ENCODE measurements around the gene OR4E1.

DNA sequence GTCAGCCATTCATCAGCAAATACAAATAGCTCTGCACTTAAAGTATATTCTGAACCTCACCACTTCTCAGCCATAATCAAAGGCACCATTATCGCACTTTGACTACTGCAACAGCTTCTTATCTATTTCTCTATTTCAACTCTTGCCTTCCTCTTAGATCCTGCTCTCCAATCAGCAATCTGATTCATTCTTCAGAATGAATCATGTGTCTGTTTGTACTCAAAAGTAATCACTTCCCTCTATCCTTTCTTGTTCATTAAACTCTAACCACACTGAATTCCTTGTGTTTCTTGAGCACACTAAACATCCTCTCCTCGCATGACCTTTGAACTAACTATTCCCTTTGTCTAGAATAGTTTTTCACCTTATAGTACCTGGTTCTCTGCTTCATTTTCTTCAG is 12.8 kb upstream of the OR4E1 start:
- TF ChIP-seq, protein P1, sequence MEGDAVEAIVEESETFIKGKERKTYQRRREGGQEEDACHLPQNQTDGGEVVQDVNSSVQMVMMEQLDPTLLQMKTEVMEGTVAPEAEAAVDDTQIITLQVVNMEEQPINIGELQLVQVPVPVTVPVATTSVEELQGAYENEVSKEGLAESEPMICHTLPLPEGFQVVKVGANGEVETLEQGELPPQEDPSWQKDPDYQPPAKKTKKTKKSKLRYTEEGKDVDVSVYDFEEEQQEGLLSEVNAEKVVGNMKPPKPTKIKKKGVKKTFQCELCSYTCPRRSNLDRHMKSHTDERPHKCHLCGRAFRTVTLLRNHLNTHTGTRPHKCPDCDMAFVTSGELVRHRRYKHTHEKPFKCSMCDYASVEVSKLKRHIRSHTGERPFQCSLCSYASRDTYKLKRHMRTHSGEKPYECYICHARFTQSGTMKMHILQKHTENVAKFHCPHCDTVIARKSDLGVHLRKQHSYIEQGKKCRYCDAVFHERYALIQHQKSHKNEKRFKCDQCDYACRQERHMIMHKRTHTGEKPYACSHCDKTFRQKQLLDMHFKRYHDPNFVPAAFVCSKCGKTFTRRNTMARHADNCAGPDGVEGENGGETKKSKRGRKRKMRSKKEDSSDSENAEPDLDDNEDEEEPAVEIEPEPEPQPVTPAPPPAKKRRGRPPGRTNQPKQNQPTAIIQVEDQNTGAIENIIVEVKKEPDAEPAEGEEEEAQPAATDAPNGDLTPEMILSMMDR (IDR thresholded peaks at IDR 0.05): no peak
- no peak for TF ChIP-seq EZH2 (IDR thresholded peaks at IDR 0.05; ENCODE audit: borderline replicate concordance, insufficient read depth, low read depth, low read length, poor library complexity, severe bottlenecking)
